Gastroesophageal sphincter (tissue), 3 donors: ENCODE results near the gene SLC25A39.

Experiments
- POLR2A ChIP-seq, 2 donors: fragments of 450-650 bp; IDR thresholded peaks; one replicate each; pipeline ENCODE4 v1.6.1; 2017; ENCODE audit warnings: antibody characterized with exemption in 2 of 2, mild to moderate bottlenecking in 2 of 2, moderate library complexity in 1 of 2
- POLR2AphosphoS5 ChIP-seq: sonication (generic); formaldehyde crosslinking; IDR thresholded peaks from one replicate; pipeline ENCODE4 v1.6.1; 2017; ENCODE audit warnings: antibody characterized with exemption
- TF ChIP-seq, protein P1 (sequence below), 4 experiments: fragments of 200-600 bp in 2 of 4; fragments of 450-650 bp in 2 of 4; sonication (generic) in 1 of 4; IDR thresholded peaks; one replicate each; pipeline ENCODE4 v1.5.1; 2017 to 2019; ENCODE audit warnings: antibody characterized with exemption in 4 of 4, mild to moderate bottlenecking in 2 of 4, moderate library complexity in 2 of 4

DNA sequence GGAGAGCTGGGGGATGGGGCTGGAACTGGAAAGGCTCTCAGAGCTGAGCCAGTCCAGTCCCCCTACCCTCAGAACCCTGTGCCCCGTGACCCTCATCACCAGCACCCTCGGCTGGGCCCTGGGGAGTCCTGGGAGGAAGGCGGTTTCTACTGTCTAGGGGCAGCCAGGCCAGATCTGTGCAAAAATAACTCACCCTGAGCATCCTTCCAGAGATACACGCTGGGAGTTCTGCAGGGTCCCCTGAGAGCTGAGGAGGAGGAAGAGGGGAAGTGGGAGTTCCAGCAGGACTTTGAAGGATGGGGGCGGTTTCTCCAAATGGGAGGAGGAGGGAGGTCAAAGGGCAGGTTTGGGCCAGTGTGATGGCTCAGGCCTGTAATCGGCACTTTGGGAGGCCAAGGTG is 51.7 kb downstream of the SLC25A39 start:
- TF ChIP-seq, protein P1, sequence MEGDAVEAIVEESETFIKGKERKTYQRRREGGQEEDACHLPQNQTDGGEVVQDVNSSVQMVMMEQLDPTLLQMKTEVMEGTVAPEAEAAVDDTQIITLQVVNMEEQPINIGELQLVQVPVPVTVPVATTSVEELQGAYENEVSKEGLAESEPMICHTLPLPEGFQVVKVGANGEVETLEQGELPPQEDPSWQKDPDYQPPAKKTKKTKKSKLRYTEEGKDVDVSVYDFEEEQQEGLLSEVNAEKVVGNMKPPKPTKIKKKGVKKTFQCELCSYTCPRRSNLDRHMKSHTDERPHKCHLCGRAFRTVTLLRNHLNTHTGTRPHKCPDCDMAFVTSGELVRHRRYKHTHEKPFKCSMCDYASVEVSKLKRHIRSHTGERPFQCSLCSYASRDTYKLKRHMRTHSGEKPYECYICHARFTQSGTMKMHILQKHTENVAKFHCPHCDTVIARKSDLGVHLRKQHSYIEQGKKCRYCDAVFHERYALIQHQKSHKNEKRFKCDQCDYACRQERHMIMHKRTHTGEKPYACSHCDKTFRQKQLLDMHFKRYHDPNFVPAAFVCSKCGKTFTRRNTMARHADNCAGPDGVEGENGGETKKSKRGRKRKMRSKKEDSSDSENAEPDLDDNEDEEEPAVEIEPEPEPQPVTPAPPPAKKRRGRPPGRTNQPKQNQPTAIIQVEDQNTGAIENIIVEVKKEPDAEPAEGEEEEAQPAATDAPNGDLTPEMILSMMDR (IDR thresholded peaks at IDR 0.05) = no peak
- TF ChIP-seq POLR2A (IDR thresholded peaks at IDR 0.05) (no peak), POLR2AphosphoS5 (no peak)
